ENCODE measurements around the gene CRACDL.
A peak's percentile ranks its signal among the peaks of the same experiment; 100 is the strongest.

CRACDL gene

DNA sequence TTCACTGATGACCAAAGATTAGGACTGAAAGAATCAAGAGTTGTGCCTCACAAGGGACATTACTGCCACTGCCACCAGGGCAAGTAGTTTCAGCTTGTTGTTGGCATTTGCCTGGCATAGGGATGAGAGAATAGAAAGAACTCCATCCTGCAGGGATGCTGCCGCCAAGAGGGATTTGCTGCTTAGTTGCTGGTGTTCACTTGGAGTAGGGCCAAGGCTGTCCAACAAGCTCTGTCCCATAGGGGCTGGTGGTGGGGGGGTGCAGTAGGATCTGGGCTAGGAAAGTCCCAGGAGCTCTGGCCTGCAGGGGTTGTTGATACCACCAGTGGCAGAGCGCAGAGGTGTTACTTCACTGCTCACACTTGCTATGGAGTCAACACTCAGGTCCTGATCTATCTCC, 120.2 kb downstream of the CRACDL start:
- H3K4me3 ChIP-seq (ENCODE audit: low read depth, low read length): no peak overlapping the region
- no peak for DNase-seq (ENCODE audit: low read depth)
- TF ChIP-seq, protein P1, sequence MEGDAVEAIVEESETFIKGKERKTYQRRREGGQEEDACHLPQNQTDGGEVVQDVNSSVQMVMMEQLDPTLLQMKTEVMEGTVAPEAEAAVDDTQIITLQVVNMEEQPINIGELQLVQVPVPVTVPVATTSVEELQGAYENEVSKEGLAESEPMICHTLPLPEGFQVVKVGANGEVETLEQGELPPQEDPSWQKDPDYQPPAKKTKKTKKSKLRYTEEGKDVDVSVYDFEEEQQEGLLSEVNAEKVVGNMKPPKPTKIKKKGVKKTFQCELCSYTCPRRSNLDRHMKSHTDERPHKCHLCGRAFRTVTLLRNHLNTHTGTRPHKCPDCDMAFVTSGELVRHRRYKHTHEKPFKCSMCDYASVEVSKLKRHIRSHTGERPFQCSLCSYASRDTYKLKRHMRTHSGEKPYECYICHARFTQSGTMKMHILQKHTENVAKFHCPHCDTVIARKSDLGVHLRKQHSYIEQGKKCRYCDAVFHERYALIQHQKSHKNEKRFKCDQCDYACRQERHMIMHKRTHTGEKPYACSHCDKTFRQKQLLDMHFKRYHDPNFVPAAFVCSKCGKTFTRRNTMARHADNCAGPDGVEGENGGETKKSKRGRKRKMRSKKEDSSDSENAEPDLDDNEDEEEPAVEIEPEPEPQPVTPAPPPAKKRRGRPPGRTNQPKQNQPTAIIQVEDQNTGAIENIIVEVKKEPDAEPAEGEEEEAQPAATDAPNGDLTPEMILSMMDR (IDR thresholded peaks at IDR 0.05; ENCODE audit: control insufficient read depth, extremely low read depth, insufficient read depth): no peak

DNA sequence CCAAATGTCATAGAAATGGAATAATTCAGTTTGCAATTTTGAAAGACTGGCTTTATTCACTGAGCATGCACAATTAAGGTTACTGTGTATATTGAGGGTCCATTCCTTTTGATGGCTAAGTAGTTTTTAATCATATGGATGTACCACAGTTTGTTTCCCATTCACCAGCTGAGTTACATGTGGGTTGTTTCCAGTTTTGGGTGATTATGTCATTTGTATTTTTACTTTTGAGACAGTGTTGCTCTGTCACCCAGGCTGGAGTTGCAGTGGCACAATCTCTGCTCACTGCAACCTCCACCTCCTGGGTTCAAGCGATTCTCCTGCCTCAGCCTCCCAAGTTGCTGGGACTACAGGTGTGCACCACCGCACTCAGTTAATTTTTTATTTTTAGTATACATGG, 124.3 kb downstream of the CRACDL start:
- TF ChIP-seq, protein P1 (IDR thresholded peaks at IDR 0.05; ENCODE audit: control insufficient read depth, extremely low read depth, insufficient read depth): no peak
- DNase-seq (ENCODE audit: low read depth): no peak

DNA sequence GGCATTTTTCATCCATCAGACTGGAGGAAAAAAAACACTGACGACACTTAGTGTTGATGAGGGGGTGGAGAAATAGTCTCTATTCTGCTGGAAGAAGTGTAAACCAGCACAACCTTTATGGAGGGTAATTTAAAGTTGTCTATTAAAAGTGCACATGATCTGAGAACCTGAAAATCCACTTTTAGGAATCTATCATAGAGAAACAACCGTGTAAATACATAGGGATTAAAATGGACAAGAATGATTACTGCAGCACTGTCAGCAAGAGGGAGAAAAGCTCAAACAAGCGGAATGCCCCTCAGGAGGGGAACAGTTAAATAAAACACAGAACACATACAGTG, 125.5 kb downstream of the CRACDL start:
- TF ChIP-seq, protein P1 (IDR thresholded peaks at IDR 0.05; ENCODE audit: control insufficient read depth, extremely low read depth, insufficient read depth): no peak
- DNase-seq (ENCODE audit: low read depth): peak; percentile 40
- 0 out of 2 replicates have a peak overlapping the region, but pooled peaks have one; percentile 9 for H3K4me3 ChIP-seq (ENCODE audit: low read depth, low read length)

More for the DNA sequence above, 124.3 kb downstream of the CRACDL start:
- no peak overlapping the region for H3K4me3 ChIP-seq (ENCODE audit: low read depth, low read length)

DNA sequence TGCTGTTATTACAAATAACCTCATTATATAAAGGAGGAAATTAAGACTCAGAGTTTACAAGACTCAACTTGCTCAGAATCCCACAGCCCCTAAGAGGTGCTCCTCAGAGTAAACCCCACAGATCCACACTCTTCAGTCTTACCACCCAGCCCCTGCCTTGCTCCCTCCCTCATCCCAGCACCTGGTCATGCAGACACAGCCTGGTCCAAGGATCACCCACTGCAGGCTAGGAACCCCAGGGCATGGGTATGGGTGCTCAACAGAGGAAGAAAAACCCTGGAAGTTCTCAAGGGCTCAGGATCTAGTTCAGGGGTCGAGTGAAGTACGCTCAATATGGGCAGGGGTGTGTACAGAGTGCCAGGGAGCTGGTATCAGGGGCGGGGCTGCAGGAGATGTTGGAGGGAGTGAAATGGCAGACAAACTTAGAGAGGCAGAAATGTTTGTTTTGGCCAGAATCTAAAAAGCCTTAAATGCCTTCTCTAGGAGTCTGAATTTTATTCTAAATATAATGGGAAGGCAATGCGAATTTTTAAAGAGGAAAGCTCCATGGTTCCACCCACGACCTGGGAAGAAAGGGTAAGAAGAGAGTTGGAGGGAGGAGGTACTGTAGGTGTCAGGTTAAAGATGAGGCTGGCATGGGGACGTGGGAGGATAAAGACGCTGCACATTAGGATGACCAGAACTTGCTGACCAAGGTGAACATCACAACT, 126.0 kb downstream of the CRACDL start:
- no peak for DNase-seq (ENCODE audit: low read depth)
- 0 out of 2 replicates have a peak overlapping the region, but pooled peaks have one; percentile 9 for H3K4me3 ChIP-seq (ENCODE audit: low read depth, low read length)
- TF ChIP-seq, protein P1 (IDR thresholded peaks at IDR 0.05; ENCODE audit: control insufficient read depth, extremely low read depth, insufficient read depth): no peak

DNA sequence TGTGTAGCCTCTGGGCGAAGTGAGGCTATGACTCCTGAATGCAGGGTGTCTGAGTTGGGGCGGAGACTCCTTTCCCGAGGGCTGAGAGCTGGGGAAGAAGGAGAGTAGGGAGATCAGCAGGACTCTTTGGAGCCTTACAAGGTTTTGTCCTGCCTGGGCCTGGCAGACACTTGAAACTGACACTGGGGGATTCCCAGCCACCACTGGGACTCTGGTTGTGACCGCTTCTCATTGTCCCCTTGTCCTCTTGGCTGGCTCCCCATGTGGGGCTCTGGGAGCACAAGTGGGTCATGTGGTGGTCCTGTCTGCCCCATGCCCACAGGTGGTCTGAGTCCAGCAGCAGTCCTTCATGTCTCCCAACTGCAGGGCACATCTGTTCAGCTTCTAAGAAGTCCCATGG, 126.9 kb downstream of the CRACDL start:
- TF ChIP-seq, protein P1 (IDR thresholded peaks at IDR 0.05; ENCODE audit: control insufficient read depth, extremely low read depth, insufficient read depth): no peak
- H3K4me3 ChIP-seq (ENCODE audit: low read depth, low read length): no peak overlapping the region
- DNase-seq (ENCODE audit: low read depth): no peak

DNA sequence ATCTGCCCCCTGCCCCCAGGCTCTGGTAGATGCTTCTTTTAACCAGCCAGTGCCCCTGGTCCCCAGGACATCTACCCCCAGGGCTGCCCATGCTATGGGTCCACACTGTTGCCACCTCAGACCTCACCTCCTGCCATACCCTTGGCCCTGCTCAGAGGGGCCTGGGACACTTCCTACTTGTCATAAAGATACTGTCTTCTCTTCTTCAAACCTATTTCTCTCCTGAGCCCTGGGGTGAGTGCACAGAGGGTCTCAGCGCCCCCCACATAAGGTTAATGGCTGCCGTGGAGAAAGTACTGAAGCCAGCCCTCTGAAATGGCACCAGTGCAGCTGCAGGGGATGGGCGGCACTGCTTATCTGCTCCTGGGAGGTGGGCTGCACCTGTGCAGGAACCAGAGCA, 127.5 kb downstream of the CRACDL start:
- DNase-seq (ENCODE audit: low read depth): no peak
- TF ChIP-seq, protein P1 (IDR thresholded peaks at IDR 0.05; ENCODE audit: control insufficient read depth, extremely low read depth, insufficient read depth): no peak
- no peak overlapping the region for H3K4me3 ChIP-seq (ENCODE audit: low read depth, low read length)

DNA sequence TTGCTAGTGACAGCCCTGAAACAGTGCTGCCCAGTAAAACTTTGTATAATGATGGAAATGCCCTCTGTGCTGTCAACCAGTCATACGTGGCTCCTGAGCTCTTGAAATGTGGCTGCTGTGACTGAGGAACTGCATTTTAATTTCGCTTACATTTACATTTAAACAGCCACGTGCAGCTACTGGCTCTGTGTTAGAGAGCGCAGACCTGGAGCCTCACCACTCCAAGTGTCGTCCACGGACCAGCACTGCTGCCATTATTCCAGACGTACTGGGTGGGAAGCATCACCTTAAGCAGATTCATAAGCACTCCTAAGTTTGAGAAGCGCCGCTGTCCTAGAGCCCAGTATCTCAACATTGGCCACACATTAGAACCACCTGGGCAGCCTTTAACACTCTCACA, 128.1 kb downstream of the CRACDL start:
- no peak overlapping the region for H3K4me3 ChIP-seq (ENCODE audit: low read depth, low read length)
- DNase-seq (ENCODE audit: low read depth): no peak
- TF ChIP-seq, protein P1 (IDR thresholded peaks at IDR 0.05; ENCODE audit: control insufficient read depth, extremely low read depth, insufficient read depth): no peak

Measured in LNCaP clone FGC (cell line).